Stimulated activated CD4-positive, alpha-beta T cell treated with anti-CD3 and anti-CD28 coated beads, Interleukin-1b, Interleukin-23, amount 100 ng/mL, for 48 hours (primary cell): ENCODE measurements around the gene MIPEP.

Experiments
- DNase-seq: peaks from one replicate; pipeline ENCODE4 v3.0.0-alpha.2; 2020

Gene MIPEP

DNA sequence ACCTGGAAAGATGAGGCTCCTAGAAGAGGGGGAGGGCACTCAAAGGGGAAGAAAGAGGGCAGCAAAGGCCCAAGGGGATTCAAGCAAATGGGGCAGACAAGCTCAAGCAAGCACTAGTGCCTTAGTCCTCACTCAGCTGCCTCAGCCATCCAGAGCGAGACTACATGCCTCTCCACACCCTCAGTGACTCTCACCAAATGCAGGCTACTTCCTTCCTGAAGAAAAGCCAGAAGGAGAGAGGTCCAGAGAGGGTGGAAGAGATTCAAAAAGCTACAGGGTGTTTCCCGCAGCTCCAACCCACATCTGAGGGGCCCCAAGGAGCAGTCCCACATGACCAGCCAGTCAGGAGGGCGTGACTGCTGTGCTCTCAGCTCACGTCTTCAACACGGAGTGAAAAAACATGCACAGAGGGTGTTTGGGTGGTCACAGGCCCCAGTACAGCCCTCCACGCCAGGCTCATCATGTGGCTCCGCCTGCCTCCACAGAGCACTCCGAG lies 40.5 kb downstream of the MIPEP start:
- no peak for DNase-seq

GRCh38 chr13:23848019-23848418 lies 41.2 kb downstream of the MIPEP start:
- no peak for DNase-seq

DNA sequence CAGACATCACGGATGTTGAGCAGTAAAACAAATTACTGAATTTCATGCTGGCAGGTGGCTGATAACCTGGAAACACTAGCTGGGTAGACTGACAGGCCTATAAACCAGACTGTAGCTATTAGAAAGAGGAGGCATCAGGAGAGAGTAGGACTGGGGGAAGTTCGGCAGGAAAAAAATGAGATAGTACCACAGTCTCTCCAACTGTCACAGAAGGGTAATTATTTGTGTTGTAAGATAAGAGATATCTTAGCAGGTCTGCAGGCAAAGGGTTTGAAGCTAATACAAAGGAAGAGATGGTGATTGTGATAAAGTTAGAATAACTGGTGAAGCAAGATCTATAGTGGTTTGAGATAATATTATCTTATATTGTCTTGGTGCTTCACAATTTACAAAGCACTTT lies 41.7 kb downstream of the MIPEP start:
- no peak for DNase-seq

DNA sequence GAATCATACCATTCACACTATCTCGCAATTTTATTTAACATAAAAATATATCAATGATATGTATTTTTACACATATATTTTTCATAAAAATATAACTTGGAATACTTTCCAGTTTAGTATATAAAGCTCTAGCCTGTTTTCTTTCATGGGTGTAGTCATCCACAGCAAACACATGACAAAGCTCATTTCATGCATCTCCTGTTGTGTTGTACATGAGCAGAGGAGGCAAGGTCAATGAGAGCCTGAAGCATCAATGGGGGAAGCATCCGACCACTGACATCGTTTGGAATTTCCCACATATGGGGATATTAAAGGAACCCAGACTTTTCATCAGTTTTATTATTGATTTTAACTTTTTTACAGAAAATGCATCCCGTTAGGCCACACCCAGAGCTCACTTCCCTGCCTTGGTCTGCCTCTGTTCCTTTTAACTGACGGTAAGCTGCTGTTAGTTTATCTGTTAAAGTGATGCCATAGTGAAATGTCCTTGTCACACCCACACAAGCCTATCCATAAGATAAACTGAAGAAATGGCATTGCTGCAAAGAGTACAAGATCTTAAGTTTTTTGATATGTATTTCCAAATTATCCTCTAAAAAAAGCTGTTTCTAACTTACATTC lies 44.0 kb downstream of the MIPEP start:
- no peak for DNase-seq

GRCh38 chr13:23844132-23844531 lies 45.1 kb downstream of the MIPEP start:
- no peak for DNase-seq

GRCh38 chr13:23843436-23843835 lies 45.8 kb downstream of the MIPEP start:
- DNase-seq = no peak

DNA sequence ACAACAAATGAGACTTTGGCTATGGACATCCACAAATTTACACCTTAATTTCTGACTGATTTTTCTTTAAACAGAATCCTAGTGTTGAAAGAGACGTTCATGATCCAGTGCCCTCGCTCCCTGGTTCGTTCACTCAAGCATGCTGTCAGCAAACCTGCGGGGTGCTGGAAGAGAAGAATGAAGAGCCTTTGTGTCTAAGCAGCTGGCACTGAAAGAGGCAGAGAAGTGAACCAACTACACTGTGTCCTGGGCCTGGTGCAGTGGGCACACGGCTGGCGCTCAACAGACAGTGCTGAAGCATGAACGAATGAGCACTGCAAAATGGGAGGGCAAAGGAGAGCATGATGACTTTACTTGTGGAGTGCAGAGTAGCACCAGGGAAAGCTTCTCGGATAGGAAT lies 46.8 kb downstream of the MIPEP start:
- no peak for DNase-seq

DNA sequence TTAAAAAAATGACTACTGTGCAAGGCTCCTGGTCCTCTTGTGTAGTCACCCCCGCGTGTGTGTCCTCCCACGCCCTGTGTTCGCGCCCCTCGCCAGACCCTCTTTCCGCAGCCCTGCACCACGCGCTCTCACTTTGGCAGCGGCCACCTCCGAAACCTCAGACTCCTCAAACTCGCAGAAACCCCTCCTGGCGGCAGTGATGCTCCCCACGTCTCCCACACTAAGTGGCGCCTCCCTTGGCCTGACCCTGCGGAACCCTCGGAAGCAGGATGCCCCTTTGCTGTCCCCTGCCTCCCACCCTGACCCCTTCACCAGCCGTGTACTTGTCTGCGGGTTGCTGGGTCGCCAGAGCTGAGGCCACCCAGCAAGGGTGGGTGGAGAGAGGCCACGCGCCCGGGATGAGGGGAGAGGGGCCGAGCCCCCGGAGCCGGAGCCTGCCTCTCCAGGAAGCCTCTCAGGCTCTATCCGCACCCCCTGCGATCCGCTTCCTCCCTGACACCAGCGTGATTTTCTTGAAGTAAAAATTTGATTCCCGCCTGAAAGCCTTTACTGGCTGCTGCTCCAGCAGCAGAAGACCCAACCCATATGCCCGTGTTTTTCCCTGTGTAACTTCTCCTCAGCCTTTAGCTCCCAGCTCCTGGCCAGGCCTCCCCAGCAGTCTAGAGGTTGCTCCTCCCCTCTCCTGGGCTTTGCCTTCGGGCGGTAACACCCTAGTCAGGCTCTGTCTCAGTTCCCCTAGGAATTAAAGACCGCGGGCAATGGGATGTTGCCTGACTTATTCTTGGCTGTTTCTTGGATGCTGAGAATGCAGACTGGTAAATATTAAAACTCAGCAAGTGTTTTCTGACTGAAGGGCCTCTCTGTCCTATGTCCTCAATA lies 55.2 kb downstream of the MIPEP start:
- no peak for DNase-seq

- no peak for DNase-seq
These were observed 60.3 kb downstream of the MIPEP start for GRCh38 chr13:23828866-23829265.

- no peak for DNase-seq
These were observed 61.1 kb downstream of the MIPEP start for GRCh38 chr13:23828086-23828485.

DNA sequence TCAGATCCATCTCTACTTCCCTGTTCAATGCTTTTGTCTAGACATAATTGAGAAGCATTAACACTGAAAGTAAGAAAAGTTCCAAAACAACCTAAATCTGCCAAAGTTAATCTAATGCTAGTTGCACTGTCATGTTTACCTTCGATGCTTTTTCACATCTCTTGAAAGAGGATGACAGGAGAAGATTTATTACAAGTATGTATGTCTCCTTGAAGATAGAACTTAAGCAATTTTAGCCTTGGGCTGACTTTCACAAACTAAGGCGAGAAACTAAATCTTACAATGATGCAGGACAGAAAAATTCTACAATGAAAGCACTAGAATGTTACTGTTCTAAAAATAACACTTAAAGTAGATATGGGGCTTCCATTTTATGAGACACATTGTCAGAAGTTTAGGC lies 64.0 kb downstream of the MIPEP start:
- no peak for DNase-seq

GRCh38 chr13:23824371-23824770 lies 64.8 kb downstream of the MIPEP start:
- no peak for DNase-seq

- DNase-seq = no peak
These were observed 66.9 kb downstream of the MIPEP start for GRCh38 chr13:23822252-23822824.

DNA sequence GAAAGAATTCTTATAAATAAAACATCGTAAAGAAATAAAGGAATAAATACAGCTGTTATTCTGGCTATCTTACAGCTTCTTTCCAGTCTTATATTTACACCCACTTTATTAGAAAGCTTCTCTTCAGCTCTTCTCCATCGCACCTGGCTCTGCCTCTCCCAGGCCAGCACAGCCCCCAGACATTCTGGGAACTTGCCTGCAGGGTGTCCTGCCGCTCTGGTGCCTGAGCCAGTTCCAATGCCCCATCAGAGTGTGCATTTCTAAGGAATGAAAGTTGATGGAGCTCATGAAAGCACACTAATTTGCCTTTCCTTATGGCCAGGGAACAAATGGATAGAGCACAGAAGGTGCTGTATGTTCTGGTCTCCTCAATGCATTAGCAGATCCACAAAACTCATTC lies 68.7 kb downstream of the MIPEP start:
- no peak for DNase-seq

GRCh38 chr13:23817830-23818229 lies 71.4 kb downstream of the MIPEP start:
- no peak for DNase-seq

DNA sequence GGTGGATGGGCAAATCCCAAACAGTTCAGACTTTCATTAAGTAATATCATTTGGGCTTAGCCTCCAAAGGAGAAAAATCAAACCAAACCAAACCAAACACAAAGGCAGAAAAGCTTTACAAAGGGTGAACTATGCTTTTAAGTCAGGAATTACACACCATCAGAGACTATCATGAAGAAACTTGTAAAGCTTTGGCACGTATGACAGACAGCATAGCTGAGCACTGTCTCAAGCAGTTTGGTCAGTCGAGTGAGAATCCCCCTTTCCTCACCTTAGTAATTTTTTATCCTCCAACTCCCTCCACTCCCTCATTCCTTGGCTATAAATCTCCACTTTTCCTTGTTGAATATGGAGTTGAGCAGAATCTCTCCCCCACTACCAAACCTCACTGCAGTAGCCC lies 72.1 kb downstream of the MIPEP start:
- no peak for DNase-seq

DNA sequence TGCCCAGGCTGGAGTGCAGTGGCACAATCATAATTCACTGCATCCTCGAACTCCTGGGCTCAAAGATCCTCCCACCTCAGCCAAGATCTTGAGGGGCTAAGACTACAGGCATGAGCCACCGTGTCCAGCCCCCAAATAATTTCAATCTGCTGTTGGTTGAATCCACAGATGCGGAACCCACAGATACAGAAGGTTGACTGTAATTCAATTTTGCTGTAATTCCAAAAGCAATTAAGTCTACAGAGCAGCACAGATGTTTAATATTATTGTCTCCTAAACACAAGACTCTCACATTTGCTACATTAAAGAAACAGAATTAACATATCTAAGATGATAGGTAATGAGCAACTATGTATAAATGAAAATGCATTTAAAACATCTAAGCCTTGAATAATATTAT lies 75.6 kb downstream of the MIPEP start:
- no peak for DNase-seq

- no peak for DNase-seq
These were observed 77.7 kb downstream of the MIPEP start for GRCh38 chr13:23811366-23812062.

- no peak for DNase-seq
These were observed 78.4 kb downstream of the MIPEP start for GRCh38 chr13:23810685-23811240.

DNA sequence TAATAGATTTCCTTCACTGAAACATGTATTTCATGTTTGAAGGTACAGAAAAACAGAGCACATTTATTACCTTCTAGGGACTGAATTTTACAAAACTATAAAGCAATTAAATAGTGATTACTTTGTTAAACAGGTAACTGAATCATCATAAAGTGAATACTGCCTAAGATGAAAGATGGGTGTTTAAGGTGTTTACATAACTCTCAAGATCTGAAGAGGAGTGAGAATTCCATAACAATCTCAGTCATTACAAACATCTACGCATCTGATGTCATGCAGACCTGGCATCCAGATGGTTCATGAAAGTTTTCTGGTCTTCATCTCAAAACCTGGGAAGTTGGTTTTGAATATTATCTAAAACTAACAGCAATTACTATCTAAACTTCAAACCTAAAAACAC lies 80.4 kb downstream of the MIPEP start:
- no peak for DNase-seq

GRCh38 chr13:23806874-23807526 lies 82.2 kb downstream of the MIPEP start:
- DNase-seq = no peak

DNA sequence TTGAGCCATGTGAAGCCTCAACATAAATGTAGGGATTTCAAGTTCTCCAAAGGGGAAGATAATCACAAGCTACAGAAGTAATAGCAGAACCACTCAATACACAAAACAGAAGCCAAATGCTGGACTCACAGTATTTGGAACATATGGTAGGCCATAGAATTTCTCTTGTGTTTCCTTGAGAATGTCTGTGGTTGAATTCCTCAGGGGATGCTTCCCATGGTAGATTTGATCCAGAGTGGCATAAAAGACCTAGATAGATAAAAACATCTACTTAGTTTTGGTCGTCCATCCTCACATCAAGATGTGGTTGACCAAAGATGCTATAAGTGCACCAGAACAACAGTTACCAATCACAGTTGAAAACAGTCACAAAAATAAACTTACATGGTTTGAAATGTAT lies 83.4 kb downstream of the MIPEP start:
- DNase-seq = no peak

- DNase-seq = no peak
These were observed 84.1 kb downstream of the MIPEP start for GRCh38 chr13:23805122-23805521.
